Left lung (tissue), 10 donors: ENCODE data around the gene ZGPAT. TPM values are rescaled to one million over a fixed set of nuclear protein-coding genes. Genes with fewer than 3 reads are reported as not detected.

ENCODE experiments used
- ATAC-seq: fragments of 200-7000 bp; cut with Tn5 transposase; one replicate; pipeline ENCODE4 v1.9.1; 2020; ENCODE audit warnings: moderate library complexity
- DNase-seq, 4 donors: peaks; one replicate each; pipeline ENCODE4 v3.0.0-alpha.2; 2013 to 2020
- H3K27ac ChIP-seq, 2 donors: fragments of 200-600 bp; sonication (generic) in 1 of 2; one replicate each; pipeline versions ENCODE4 v1.5.0 to v1.8.0; 2020 to 2021
- H3K27me3 ChIP-seq, 2 donors: fragments of 200-600 bp; sonication (generic) in 1 of 2; one replicate each; pipeline versions ENCODE4 v1.5.0 to v1.8.0; 2020 to 2021
- H3K36me3 ChIP-seq, 2 donors: fragments of 200-600 bp; sonication (generic) in 1 of 2; one replicate each; pipeline versions ENCODE4 v1.5.0 to v1.8.0; 2020 to 2021
- H3K4me1 ChIP-seq, 2 donors: fragments of 200-600 bp; one replicate each; pipeline ENCODE4 v1.8.0; 2021
- H3K4me3 ChIP-seq, 2 donors: fragments of 200-600 bp; sonication (generic) in 1 of 2; one replicate each; pipeline versions ENCODE4 v1.5.0 to v1.8.0; 2020 to 2021; ENCODE audit warnings: mild to moderate bottlenecking in 1 of 2
- H3K9me3 ChIP-seq, 2 donors: fragments of 200-600 bp; sonication (generic) in 1 of 2; one replicate each; pipeline versions ENCODE4 v1.5.0 to v1.8.0; 2020 to 2021
- intact Hi-C, 2 donors: fragments of 100-400 bp; cut with DNase I; formaldehyde crosslinking; loops; one replicate each; pipeline versions ENCODE4 v1.11.2 to v1.14.2; 2022
- polyA plus RNA-seq, 6 donors: library from polyadenylated mRNA; unstranded; fragments of 120-200 nt; gene quantifications; one replicate each; pipeline ENCODE4 v1.2.1, GENCODE V29; 2013; ENCODE audit not compliant: insufficient read length in 6 of 6
- total RNA-seq, 2 donors: library from RNA; stranded (reverse); fragmentation: NEBNext Ultra II Directional; extraction: Animal tissue kit (Norgen Biotek cat#: 25700); gene quantifications; one replicate each; pipeline ENCODE4 v1.2.1, GENCODE V29; 2021
- TF ChIP-seq, protein P1 (sequence below), 2 donors: fragments of 200-600 bp; sonication (generic) in 1 of 2; IDR thresholded peaks; one replicate each; pipeline versions ENCODE4 v1.5.0 to v1.8.0; 2021; ENCODE audit warnings: antibody characterized with exemption in 2 of 2
- donor health status: DM: no; HTN: yes; CAD: no.
- donor health status: DM: no; HTN: no; CAD: no.

Gene ZGPAT
- total and polyA plus RNA-seq, 8 donors: 13.7 to 28.8 (median 18.9) TPM

DNA sequence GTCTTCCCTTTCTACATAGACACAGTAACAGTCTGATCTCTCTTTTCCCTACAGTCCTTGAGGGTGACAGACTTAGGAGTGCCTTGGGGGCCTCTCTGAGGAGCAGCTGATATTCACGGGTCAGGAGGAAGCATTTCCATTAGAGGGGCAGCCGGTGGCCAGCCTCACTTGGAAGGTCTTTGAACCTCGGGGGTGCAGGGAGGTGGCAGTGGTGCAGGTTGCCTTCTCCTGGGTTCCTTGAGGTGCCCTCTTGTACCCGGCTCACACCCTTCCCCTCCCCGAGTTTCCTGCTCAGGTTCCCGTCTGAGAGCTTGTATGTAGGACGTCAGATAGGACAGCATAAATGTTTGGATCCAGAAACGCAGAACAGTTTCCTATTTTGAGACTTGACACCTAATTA, 47.2 kb upstream of the ZGPAT start:
- H3K36me3 ChIP-seq: peaks cover 0 to 49% of the 10 kb centered on the region in 2 donors
- intact Hi-C loops: no loop called here

DNA sequence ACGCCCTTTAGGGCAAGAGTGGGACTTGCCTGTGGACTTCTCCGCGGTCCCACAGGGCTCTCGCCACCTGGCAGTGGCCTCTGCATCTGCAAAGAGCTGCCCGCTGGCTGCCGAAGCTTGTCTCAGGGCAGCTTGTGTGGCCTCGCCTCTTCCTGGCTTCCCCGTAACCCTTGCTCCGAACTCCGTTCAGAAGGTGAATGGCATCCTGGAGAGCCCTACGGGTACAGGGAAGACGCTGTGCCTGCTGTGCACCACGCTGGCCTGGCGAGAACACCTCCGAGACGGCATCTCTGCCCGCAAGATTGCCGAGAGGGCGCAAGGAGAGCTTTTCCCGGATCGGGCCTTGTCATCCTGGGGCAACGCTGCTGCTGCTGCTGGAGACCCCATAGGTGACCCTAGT, 46.7 kb upstream of the ZGPAT start:
- H3K9me3 ChIP-seq: no peaks in the 10 kb centered on the region
- peaks cover 13 to 24% of the 10 kb centered on the region in 2 donors for H3K4me1 ChIP-seq
- peaks cover 0 to 54% of the 10 kb centered on the region in 2 donors for H3K36me3 ChIP-seq
- TF ChIP-seq, protein P1, sequence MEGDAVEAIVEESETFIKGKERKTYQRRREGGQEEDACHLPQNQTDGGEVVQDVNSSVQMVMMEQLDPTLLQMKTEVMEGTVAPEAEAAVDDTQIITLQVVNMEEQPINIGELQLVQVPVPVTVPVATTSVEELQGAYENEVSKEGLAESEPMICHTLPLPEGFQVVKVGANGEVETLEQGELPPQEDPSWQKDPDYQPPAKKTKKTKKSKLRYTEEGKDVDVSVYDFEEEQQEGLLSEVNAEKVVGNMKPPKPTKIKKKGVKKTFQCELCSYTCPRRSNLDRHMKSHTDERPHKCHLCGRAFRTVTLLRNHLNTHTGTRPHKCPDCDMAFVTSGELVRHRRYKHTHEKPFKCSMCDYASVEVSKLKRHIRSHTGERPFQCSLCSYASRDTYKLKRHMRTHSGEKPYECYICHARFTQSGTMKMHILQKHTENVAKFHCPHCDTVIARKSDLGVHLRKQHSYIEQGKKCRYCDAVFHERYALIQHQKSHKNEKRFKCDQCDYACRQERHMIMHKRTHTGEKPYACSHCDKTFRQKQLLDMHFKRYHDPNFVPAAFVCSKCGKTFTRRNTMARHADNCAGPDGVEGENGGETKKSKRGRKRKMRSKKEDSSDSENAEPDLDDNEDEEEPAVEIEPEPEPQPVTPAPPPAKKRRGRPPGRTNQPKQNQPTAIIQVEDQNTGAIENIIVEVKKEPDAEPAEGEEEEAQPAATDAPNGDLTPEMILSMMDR (IDR thresholded peaks at IDR 0.05): no peak
- intact Hi-C loops: no loop called here
- no peaks in the 10 kb centered on the region for H3K27me3 ChIP-seq
- DNase-seq (peak in 1 of 4 donors; percentile 61), ATAC-seq (no peak)
- no peak overlapping the region for H3K27ac ChIP-seq
- H3K4me3 ChIP-seq: no peak overlapping the region

More for the DNA sequence above, 47.2 kb upstream of the ZGPAT start:
- H3K4me3 ChIP-seq: no peak overlapping the region
- no peaks in the 10 kb centered on the region for H3K9me3 ChIP-seq
- H3K4me1 ChIP-seq: peaks cover 13 to 24% of the 10 kb centered on the region in 2 donors
- ATAC-seq (no peak), DNase-seq (no peak)
- TF ChIP-seq, protein P1 (IDR thresholded peaks at IDR 0.05): no peak
- H3K27ac ChIP-seq: no peak overlapping the region
- H3K27me3 ChIP-seq: no peaks in the 10 kb centered on the region

DNA sequence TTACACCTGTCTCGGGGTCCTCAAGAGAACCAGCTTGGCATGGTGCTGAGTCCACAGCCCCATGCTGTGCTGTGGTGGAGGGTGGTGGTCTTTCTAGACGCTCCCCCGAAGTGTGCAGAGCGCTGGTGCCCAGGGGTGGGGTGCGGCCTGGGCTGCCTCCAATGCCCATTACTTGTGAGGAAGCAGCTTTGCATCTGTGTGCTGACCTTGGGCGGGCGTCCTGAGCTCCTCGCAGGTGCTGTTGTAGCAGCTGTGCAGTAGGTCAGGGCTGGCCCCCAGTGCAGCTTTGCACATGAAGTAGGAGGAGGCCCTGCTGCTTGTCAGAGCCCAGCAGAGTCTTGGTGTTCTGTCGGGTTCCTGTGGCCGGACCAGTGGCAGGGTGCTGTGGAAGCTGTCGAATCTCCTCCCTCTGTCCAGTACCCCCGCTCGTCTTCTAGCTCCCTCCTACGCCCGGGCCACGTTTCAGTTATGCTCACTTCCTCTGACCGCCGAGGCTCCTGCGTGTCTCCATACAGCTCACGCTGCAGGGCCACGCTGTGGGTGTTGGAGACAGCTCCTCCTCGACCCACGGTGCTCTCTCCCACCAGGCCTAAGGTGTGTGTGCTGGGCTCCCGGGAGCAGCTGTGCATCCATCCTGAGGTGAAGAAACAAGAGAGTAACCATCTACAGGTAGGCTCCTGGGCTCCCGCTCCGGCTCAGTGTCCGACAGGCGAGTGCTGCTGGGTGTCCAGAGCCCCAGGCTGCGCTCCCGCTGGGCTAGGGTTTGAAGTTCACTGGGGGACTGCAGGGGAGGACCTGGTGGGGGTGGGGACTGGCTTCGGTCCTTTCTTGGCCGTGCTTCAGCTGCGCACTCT, 45.7 kb upstream of the ZGPAT start:
- Histone ChIP-seq H3K27ac (no peak overlapping the region), H3K36me3 (peaks cover 0 to 63% of the 10 kb centered on the region in 2 donors)

DNA sequence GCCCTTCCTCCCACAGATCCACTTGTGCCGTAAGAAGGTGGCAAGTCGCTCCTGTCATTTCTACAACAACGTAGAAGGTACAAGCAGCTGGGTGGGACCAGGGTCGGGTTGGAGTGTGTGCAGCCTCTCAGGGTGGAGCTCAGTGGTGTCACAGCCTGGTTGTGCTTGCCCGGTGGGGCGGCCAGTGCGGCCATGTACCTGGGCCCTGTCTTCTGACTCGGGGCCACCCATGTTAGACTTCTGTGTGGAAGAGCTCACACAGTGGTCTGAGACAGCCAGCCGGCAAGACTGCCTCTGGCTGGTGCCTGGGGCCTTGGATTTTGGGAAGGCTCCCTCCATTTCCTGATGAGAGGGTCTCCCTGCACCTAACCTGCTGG, 45.0 kb upstream of the ZGPAT start:
- Histone ChIP-seq H3K9me3 (no peaks in the 10 kb centered on the region), H3K36me3 (peaks cover 0 to 69% of the 10 kb centered on the region in 2 donors), H3K4me1 (peaks cover 9 to 18% of the 10 kb centered on the region in 2 donors), H3K4me3 (no peak overlapping the region), H3K27ac (no peak overlapping the region), H3K27me3 (no peaks in the 10 kb centered on the region)
- ATAC-seq (no peak), DNase-seq (peak in 1 of 4 donors; percentile 64)
- intact Hi-C loops: no loop called here
- TF ChIP-seq, protein P1 (IDR thresholded peaks at IDR 0.05): no peak

More for the DNA sequence above, 45.7 kb upstream of the ZGPAT start:
- Histone ChIP-seq H3K27me3 (no peaks in the 10 kb centered on the region), H3K4me1 (peaks cover 13 to 24% of the 10 kb centered on the region in 2 donors), H3K9me3 (no peaks in the 10 kb centered on the region), H3K4me3 (no peak overlapping the region)
- TF ChIP-seq, protein P1 (IDR thresholded peaks at IDR 0.05): no peak
- intact Hi-C loops: no loop called here
- DNase-seq (peak in 1 of 4 donors; percentile 73), ATAC-seq (no peak)

DNA sequence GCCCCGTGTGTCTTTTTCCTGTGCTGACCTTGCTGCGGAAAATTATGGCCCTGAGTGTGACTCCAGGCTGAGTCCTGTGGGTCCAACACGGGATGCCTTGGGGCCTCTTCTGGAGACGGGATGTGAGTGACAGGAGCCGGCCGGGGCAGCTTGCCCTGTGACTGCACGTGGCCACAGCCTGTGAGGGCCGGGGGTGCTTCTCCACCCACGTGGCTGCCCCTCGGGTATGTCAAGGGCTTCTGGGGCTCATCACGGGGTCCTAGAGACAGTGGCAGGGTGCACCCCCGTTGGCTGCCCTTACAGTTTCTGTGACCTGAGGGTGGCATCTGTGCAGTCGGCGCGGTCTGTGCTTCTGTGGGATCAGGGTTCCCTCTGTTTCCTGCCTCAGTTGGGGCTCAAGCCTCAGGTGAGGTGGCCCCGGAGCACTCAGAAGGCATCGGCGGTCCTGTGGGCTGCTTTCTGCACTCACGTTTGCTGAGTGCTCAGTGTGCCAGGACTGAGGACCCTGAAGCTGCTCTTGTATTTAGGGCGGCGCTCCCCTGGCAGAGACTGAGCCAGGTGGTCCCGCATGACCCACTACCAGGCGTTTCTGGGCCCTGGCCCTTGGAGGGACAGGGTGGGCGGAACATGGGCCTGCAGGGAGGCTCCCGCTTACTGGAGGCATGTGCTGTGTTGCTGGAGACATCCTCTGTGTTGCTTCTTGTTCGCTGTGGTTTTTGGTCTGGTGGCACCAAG, 44.3 kb upstream of the ZGPAT start:
- H3K27ac ChIP-seq: no peak overlapping the region
- ATAC-seq: no peak
- peaks cover 0 to 76% of the 10 kb centered on the region in 2 donors for H3K36me3 ChIP-seq
- peak in 1 of 4 donors; percentile 55 for DNase-seq
- H3K4me3 ChIP-seq: no peak overlapping the region
- TF ChIP-seq, protein P1 (IDR thresholded peaks at IDR 0.05): no peak
- no peaks in the 10 kb centered on the region for H3K27me3 ChIP-seq
- intact Hi-C loops: no loop called here
- H3K9me3 ChIP-seq: no peaks in the 10 kb centered on the region
- peaks cover 7 to 15% of the 10 kb centered on the region in 2 donors for H3K4me1 ChIP-seq
